ENCODE results near the gene GNG14.
"Not testable (repeated sequence)": the region's sequence is repeated elsewhere in the genome, so short reads cannot be mapped to it uniquely, and the experiment has no call there.

GNG14 gene

GRCh38 chr19:12667731-12668302, 20.0 kb upstream of the GNG14 start:
- no peak for DNase-seq (ENCODE audit: low read depth)

GRCh38 chr19:12668346-12668745, 19.5 kb upstream of the GNG14 start:
- DNase-seq (ENCODE audit: low read depth): no peak

- peak; percentile 20 for DNase-seq (ENCODE audit: low read depth)
These were observed 18.9 kb upstream of the GNG14 start for GRCh38 chr19:12668932-12669269.

DNA sequence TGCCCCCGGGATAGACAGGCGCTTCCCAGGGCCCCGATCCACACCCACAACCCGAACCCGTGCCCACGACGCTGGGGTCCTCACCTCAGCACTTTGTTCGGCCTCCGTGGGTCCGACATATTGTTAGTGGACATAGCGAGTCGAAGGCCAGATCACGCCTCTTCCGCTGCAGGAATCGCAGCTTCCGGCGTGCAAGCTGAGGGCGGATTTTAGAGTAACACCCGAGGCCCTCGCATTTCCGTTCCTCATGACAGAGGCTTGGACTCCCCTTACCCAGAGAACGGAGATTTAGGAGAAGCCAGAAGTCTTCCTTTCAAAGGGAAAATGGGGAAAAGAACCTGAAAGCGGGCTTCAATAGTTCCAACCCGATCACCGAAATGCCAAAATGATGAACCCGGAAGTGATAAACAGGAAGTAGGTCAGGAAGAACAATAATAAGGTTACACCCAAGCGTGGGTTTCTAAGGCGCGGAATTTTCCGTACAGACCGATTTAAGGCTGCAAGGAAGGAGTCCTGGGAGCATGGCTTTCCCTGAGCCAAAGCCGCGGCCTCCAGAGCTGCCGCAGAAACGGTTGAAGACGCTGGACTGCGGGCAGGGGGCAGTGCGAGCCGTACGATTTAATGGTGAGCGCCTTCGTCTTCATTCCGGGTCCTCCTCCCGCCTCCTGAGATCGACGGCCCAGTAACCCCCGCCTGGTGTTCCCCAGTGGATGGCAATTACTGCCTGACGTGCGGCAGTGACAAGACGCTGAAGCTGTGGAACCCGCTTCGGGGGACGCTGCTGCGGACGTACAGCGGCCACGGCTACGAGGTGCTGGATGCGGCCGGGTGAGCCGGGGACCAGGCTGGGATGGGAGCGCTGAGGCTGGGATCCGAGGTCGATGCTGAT, 18.3 kb upstream of the GNG14 start:
- DNase-seq (ENCODE audit: low read depth): peak; percentile 78

GRCh38 chr19:12670159-12670928, 17.5 kb upstream of the GNG14 start:
- no peak for DNase-seq (ENCODE audit: low read depth)

DNA sequence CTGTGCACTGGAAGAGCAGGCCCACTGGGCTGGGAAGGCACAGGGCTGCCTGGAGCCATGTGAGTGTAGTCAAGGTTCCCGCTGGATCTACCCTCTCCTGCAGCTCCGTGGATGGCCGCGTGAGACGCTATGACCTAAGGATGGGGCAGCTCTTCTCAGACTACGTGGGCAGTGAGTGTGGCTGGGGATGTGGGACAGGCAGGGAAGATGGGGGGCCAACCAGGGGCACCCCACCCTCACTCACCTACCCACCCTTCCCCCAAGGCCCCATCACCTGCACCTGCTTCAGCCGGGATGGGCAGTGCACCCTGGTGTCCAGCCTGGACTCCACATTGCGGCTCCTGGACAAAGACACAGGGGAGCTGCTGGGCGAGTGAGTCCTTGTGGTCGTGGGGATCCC, 15.1 kb upstream of the GNG14 start:
- no peak for DNase-seq (ENCODE audit: low read depth)

GRCh38 chr19:12675399-12675798, 12.4 kb upstream of the GNG14 start:
- DNase-seq (ENCODE audit: low read depth): no peak

GRCh38 chr19:12675940-12676339, 11.9 kb upstream of the GNG14 start:
- no peak for DNase-seq (ENCODE audit: low read depth)

DNA sequence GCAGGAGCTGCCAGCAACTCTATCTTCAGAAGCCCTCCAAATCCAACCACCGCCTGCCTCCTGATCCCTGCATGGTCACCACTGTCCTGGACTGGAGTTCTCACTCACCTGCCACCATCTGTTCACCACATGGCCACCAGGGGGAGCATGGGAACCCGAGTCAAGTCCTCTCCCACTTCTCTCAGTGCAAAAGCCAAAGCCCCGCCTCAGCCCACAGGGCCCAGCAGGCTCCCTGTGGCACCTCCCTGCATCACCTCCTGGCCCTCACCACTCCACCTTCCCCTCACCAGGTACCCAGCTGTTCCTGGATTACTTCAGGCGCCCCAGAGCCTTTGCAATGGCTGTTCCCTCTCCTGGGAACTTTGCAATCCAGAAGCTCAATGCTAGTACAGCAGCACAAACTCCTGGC, 11.4 kb upstream of the GNG14 start:
- peak; percentile 51 for DNase-seq (ENCODE audit: low read depth)

DNA sequence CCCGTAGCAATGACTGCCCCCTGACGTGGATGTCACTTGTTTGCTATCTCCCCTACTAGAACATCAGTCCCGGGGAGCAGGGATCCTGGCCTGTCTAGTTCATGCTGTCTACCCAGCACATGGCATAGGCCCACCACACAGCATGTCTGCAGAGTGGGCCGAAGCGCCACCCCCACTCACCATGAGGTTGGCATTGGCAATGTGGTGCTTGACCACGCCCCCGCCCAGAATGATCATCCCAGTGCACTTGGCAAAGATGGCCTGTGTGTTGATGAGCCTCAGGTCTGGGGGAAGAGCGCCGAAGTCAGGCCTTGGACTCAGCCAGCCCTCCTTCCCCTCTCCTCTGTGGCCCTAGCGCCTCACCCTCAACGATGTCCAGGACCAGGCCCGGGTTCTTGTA, 10.9 kb upstream of the GNG14 start:
- no peak for DNase-seq (ENCODE audit: low read depth)

- not testable (repeated sequence) for DNase-seq (ENCODE audit: low read depth)
These were observed 9.8 kb upstream of the GNG14 start for GRCh38 chr19:12678039-12678438.

DNA sequence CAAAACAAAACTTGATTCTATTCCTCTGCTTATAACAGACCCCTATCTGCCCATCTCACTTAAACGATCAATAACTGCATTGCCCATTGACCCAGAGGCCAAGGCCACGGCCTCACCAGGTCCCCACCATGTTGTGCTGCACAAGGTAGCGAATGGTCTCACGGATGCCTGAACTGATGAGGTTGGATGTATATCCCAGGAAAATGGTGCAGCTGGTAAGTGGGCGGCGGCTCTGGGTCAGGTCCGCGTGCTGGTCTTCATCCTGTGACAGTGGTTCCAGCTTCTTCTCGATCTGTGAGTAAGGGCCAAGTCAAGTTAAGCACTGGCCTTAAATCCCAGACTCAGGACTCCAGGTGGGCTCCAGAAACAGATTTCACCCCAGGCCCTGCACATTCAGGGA, 7.8 kb upstream of the GNG14 start:
- no peak for DNase-seq (ENCODE audit: low read depth)

DNA sequence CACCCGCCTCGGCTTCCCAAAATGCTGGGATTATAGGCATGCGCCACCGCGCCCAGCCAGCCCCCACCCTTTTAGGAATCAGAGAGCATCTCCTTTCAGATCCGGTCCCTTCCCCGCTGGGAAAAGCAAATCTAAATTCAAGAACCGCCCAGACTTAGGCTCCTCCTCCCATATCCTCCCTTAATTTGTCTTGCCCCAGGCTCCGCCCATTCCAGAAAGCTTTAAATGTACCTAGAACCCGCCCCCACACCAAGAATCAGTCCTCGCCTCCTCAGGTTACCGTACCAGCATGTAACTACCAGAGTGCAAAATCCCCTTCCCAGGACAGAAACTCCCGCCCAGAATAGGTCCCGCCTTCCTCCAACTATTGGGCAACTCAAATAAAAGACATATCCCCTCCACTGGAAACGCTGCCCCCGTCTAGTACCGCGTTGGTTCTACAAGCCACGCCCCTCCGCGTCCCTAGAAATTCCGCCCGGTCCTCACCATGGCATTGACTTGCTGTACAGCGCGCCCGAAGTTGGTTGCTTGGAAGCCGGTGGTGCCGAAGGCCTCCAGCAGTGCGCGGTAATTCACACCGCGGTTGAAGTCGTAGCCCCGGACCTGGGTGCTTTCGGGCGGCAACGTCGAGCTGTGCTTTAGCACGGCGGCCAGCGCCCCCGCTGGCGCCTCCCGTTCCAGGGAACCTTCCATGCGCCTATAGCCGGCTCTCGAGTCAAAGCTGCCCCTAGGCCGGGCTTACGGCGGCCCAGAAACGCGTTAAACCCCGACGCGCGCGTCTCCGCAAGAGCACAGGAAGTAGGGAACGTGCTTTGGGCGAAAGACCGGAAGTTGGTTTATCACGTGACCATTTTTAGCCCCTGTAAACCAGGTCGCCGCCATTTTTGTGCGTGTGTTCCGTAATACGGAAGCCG, 6.5 kb upstream of the GNG14 start, which contains the start of gene DHPS:
DHPS (minus strand) TSS at position 807 of the 914 bp plus-strand sequence; CDS start at position 693, 114 bp downstream.
- peak; percentile 88 for DNase-seq (ENCODE audit: low read depth)

GRCh38 chr19:12685831-12686230, 2.0 kb upstream of the GNG14 start:
- DNase-seq (ENCODE audit: low read depth): no peak

GRCh38 chr19:12689012-12689411, 1.2 kb downstream of the GNG14 start:
- no peak for DNase-seq (ENCODE audit: low read depth)

DNA sequence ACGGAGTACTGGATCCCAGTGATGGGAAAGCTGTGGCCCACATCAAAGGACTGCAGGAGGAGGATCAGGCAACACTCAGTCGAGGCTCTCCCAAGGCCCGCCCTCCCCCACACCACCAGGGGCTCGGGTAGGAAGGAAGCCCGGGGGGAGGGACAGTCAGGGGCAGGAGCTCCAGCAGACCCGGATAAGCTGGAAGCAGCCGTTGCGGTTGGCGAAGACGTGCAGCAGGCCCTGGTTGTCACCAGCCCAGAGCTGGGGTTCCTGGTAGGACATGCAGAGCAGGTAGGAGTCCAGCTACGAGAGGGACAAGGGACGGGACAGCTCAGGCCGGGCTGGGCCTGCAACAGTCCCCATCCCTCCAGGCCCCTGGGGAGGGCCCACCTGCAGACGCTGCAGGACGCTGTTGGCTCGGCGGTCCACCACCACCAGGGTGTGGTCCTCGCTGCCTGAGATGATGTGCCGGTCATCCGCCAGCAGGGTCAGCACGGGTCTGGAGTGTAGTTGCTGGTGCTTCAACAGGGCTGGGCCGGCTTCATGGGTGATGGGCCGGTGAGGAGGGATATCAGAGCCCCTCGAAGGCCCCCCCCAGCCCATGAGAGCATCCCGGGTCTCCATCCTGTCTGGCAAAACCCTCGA, 1.9 kb downstream of the GNG14 start:
- DNase-seq (ENCODE audit: low read depth): no peak

DNA sequence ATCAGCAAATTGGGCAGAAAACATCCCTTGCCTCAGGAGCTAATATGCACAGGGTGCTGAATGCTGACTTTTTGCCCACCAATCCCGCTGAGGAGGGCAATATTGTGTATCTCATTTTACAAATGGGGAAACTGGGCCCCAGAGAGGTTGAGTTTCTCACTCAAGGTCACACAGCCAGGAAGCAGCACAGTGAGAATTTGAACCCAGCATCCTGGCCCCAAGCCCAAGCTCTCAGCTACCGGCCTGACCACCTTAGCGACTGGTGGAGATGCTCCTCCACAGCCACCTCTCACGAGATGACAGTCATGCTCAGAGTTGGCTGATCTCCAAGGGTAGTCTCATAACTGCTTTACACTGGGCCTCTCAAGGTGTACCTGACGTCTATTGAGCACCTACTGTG, 5.2 kb downstream of the GNG14 start:
- no peak for DNase-seq (ENCODE audit: low read depth)

DNA sequence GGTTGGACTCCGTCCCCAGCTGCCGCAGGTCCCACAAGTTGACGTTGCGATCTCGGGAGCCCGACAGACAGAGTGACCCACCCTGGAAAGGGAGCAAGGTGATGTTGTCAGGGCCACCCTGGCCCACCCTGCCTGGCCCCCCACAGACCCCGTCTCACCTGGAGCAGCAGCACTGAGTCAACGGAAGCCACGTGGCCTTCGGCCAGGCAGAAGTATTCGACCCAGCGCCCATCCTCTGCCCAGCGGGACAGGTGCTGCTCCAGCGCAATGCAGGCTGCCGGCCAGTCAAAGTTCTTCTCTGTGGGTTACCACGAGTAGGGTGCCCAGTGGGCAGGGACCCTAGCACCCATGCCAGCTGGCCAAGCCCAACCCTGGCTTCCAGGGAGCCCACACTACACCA, 6.8 kb downstream of the GNG14 start:
- no peak for DNase-seq (ENCODE audit: low read depth)

- no peak for DNase-seq (ENCODE audit: low read depth)
These were observed 7.3 kb downstream of the GNG14 start for GRCh38 chr19:12695096-12695495.

DNA sequence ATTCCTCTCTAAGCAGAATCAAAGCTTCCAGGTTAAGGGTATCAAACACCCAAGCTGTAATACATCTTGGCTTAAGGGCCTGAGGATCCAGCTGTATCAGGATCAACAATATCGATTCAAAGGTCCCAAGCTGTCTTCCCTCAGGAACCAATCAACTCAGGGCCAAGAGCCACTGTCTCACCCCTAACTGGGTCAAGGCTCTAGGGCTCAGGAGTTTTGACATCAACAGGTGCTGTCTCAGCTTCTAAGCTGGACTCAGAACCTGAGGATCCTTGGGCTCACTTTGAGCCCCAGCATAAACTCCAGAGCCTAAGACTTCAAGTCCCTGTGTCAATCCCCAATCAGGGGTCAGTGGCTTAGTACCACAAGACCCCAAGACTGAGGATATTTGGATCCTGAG, 7.7 kb downstream of the GNG14 start:
- no peak for DNase-seq (ENCODE audit: low read depth)

GRCh38 chr19:12695997-12696365, 8.2 kb downstream of the GNG14 start:
- DNase-seq (ENCODE audit: low read depth): no peak

Measured in HS-5 (cell line).